Skeletal muscle cell (primary cell): Measurements from ENCODE around the gene EIF6.
"Not testable (repeated sequence)": the region's sequence is repeated elsewhere in the genome, so short reads cannot be mapped to it uniquely, and the experiment has no call there.

ENCODE experiments used
- DNase-seq: peaks from one replicate; pipeline ENCODE4 v3.0.0-alpha.2; 2010; ENCODE audit warnings: low read depth
- H3K4me3 ChIP-seq: 2 replicates; pipeline ENCODE4 v1.5.1; 2011; ENCODE audit warnings: low read depth, mild to moderate bottlenecking, control low read depth, low read length, moderate library complexity

Gene EIF6

DNA sequence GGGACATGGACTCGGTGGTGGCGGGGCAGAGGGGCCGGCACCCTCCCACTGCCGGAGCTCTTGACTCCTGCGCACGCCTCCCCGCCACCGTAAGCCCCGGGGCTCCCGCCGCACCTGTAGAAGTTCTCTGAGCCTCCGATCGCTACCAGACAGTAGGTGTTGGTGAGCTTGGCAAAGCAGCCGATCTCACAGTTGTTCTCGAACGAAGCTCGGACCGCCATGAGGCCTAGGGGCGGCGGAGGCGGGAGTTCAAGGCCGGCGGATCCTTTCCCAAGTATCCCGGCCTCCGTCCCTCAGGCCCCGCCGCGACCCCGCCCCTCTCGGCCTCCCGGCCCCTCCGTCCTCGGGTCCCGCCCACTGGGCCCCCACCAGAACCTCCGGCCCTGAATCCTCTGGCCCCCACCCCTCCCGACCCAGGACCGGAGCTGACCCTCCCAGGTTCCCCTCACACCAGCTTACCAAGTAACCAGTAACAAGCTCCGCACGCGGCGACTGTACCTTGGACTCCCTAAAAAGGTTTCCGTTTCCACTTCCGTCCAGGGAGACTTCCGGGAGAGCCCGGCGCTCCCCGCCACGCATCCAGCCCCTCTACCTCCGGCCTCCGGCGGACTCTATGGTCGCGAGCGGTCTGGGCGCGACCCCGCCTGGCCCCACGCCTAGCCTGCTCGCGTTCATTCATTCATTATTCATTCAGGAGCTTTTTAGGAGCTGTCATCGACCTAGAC lies at the start of gene EIF6:
TSS of gene EIF6 (minus strand) at position 506 of the 725 bp plus-strand sequence. CDS start at position 221, 285 bp downstream.
- peak; percentile 48 for DNase-seq
- peak within 1 kb of the TSS; percentile 84 for H3K4me3 ChIP-seq

DNA sequence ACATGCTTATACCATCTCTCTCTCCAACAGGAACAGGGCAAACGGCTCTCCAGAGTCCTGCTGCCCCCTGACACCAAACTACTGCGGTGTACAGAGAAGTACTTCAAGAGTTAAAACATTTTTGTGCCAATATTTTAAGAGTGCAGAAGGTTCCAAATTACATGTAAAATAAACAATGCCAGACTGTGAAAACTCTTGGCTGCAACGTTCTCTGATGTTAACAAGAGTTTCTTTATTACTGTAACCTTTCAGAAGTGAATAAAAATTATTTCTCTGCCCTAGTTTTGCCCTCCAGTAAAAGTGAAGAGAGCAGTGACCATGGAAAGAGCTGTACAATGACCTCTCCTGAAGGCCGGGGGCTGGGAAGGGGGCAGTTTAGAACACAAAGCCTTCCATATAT lies 49.0 kb upstream of the EIF6 start:
- no peak overlapping the region for H3K4me3 ChIP-seq

DNA sequence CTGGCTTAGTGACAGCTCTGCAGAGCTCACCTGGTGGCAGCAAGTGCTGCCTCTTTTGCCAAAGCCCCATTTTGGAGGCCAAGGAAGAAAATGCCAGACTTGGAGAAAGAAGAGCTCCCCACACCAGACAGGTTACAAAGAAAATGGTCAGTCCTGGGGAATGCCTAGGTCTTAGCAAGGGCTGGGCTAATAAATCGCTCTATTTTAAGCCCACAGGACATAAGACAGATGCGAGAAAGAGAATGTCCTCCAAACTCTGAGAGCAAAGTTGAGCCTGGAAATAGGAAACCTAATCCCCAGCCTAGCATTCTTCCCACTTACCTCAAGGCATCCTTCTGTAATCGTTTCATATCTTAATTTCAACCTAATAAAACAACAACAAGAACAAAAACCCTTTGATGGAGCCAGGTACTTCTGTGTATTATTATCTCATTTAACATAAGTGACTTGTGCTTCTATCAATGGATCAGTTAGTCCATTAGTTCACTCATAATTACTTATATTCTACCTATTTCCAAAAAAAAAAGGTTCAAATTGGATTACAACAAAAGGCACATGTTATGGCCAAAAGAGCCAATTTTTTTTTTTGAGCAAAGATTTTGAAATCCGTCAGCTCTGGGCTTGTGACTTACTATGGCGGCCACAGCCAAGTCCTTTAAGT lies 48.1 kb upstream of the EIF6 start:
- no peak overlapping the region for H3K4me3 ChIP-seq
- DNase-seq = no peak

More for the DNA sequence above, 49.0 kb upstream of the EIF6 start:
- DNase-seq = no peak

DNA sequence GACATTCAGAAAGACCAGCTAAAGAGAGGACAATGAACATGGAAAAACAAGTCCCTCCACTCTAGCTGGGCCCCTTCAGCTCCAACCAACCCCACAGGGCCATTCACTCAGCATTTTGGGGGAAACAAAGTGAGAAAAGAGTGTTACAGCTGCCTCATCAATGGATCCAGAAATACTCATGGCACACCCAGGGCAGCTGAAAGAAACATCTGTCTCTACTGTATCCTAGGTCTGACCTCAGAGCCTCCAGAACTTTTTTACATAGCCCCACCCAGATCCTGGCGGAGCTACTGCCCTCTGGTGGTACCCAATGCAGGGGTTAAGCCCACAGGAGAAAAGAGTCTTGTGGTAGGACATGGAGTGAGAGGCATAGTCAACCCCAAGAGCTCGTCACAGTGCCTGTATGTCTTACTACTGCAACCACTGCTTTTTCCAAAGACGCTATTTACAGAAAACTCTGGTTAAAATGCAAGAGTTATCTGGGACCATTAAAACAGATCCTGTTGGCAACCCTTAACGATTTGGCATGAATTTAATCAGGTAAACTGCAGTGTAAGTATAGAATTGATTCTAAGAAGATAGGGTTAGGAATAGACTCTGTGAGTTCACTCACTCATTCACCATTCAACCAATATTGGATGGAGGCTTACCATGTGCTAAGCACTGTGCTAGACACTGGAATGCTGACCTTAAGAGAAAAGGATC lies 45.0 kb upstream of the EIF6 start:
- DNase-seq = no peak
- no peak overlapping the region for H3K4me3 ChIP-seq

DNA sequence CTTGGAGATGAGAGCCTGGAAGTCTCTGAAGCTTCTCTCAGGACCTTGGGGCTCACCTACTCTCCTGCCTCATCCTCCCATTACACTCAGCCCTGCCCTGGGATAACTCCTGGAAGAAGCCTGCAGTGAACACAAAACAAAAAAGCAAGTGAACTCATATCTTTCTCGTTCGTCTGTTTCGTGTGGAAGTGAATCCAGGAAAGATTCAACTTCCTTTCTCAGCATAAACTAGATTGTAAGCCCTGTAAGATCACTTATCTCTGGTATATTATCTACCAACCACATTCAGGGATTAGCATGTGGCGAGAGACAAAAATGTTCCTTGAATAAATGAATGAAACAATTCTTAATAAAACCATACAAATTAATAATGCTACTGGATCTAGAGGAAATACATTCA lies 44.1 kb upstream of the EIF6 start:
- DNase-seq = no peak
- no peak overlapping the region for H3K4me3 ChIP-seq

DNA sequence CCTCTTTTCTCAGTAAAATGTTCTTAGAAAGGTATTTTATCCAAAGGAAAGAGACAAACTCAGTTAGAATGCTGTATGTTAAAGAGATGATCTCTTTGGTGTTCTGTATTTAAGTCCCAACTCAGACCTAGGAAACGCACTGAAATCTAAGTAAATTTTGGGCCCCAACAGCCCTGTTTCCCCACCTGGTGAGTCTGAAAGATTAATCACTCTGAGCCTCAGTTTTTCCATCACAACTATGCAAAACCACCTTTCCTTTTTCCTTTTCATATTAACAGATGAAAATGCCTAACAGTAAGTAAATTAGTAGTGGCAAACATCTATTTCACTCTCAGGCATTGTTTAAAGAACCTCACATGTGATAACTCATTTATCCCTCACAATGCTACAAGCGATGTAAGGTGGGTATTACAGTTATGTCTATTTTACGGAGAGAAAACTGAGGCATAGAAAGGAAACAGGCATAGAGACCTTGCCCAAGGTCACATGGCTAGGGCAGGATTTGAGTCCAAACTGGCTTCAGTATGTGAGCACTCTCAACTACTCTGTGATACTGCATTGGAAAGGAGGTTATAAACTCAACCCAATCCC lies 43.6 kb upstream of the EIF6 start:
- no peak overlapping the region for H3K4me3 ChIP-seq
- no peak for DNase-seq

DNA sequence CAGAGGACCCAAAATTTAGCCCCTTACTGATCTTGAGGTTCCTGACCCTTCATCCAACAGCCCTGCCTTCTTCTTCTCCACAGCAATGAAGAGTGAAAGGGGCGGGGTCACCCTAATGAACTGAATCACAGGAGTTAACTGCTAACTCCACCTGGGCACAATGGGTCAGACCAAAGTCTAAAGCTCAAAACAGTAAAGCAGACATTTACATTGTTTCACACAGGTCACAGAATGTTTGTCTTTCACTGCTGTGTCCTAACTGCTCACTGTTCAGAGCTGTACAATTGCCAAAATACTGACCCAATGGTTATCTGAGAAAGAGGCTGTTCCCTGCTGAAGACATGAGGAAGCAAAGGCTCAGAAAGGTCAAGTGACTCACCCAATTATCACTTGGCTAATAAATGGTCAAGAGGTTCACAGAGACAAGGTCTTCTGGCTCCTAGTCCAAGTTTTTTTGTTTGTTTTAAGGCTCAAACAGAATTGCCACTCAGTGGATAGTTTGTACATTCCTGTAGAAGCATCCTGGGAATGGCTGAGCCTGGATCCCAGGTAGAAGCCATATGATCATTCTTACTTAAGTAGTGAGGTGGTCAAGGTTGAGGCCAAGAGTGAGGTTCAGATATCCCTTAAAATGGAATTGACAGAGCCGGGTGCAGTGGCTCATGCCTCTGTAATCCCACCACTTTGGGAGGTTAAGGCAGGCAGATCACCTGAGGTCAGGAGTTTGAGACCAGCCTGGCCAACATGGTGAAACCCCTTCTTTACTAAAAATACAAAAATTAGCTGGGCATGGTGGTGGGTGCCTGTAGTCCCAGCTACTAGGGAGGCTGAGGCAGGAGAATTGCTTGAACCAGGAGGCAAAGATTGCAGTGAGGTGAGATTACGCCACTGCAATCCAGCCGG lies 42.8 kb upstream of the EIF6 start:
- DNase-seq = no peak
- no peak overlapping the region for H3K4me3 ChIP-seq

DNA sequence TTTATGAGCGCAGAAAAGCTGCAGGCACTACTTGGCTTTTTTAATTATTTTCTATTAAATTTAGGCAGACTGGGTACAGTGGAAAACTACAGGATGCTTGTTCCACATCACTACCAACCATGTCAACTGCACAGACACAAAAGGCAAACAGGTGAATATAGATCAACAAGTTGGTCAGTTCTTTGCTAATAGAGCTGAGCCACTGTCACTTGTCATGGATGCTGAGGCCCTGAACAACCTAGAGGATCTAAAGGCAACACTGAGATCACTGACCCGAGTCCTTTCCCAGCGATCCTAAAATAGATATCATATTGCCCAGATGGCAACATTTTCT lies 42.1 kb upstream of the EIF6 start:
- no peak overlapping the region for H3K4me3 ChIP-seq
- DNase-seq = no peak

DNA sequence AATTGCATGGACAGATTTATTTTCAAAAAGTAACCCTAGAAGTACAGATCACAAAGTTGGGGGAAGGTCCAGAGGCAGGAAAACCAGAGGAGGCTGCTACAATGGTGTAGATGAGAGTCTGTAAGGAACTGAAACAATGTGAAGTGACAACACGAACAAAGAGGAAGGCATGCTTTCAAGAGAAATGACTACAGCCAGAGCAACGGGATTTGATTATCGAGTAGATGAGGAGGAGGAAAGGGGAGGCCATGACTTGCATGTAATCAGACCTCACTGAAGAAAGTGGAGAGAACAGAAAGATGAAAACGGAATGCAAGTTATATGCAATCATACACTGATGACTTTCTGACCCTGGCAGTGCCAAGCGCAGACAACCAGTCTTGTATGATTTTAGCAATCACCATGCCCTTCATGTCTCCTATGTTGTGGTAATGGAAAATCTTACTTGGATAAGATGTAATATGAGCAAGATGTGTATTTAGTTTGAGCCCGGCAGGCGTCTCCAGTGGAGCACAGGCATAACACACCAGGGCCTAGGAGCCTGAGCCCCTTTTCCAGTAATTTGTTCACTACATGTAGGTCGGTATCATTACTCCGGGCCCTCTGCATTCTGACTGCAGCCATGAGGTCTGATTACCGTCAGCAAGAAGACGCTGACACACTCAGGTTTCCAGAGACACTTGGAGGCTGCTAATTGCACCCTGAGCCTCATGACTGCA lies 41.6 kb upstream of the EIF6 start:
- H3K4me3 ChIP-seq = no peak overlapping the region
- DNase-seq = no peak

DNA sequence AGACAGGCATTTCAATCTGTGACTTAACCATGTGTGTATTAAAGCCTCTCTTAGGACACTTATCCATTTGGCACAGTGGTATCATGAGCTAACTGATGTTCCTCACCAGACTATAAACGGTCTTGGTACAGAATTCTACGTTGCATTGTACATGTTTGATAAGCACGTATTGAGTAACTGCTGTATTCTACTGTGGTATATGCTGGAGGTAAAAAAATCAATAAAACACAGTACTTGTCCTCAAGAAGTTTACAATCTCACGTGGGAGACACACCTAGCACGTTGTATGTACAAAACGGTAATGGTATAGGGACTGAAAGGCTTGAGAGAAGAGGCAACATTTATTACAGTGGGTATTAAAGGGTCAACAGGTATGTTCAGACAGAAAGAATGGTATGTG lies 40.8 kb upstream of the EIF6 start:
- H3K4me3 ChIP-seq = no peak overlapping the region
- DNase-seq = no peak

DNA sequence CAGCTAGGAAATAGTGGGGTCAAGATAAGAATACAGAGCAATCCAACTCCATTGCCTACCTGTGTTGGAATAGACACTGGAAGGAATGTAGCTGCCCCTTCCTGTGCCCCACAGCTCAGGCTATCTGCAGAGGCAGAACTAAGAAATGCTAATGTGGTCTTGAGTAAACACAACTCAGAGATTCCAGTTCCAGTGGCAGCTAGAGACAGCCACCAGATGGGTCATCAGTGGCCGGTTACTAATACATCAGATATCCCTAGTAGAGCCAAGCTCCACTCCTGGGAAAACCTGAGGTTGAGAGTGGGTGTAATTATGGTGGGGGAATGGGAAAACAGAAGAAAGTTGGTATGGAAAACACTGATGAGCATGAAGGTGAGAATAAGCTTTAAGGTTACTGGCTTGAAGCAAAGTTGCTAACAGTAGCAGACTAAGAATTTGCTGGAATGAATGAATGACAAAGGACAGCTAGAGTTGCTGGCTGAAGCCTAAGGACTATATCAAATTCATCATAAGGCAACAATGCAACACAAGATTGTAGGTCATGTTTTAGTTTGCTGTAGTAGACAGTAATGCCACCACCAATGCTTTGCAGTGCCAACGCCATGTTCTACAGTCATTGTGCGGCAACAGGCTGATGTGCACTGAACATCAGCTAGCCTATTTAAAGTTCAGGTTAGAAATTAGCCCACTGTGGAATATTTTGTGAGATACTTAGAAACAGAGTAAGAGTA lies 36.0 kb upstream of the EIF6 start:
- H3K4me3 ChIP-seq = no peak overlapping the region
- DNase-seq = peak; percentile 49

DNA sequence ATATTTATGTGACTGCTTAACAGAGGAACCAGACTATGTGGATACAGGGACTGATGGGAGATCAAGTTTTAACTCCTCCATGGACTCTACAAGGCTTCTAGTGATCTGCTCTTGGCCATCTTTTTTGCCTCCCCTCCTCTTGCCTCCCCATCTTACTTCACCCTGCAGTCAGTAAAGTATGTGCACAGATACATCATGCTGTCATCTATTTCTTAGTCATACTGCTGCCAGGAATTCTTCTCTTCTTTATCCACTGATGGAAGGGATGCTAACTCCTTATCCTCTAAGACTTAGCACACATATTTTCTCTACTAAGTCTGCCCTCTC lies 35.3 kb upstream of the EIF6 start:
- peak; percentile 48 for DNase-seq
- H3K4me3 ChIP-seq = no peak overlapping the region

DNA sequence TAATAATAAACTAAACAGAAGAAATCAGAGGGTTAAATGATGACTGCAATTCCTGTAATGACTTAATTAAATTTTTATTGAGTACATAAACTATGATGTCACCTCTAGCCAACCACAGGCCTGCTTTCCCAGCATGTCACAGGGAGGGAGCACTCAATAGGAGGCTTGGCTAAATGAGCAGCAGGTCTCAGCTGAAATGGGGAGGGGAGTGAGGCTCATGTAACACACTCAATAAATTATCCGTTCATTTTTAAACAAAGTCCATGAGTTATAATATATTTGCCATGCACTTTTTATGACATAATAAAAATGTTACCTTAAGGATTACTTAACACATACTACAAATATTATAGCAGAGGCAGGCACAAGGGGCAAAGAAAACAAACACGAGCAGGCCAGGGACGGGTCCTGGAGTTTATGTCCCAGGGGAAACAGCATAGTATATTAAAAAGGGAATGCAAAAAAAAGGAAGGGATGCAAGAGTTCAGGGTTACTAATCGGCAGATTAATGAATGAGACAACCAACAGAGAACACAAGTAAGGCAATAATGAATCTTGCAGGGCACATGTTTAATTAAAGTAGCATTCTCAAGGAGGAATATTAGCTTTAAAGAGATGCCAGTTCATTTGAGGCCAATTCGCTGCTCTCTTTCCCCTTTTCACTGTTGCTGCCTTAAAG lies 34.8 kb upstream of the EIF6 start:
- DNase-seq = peak; percentile 45
- H3K4me3 ChIP-seq = no peak overlapping the region

DNA sequence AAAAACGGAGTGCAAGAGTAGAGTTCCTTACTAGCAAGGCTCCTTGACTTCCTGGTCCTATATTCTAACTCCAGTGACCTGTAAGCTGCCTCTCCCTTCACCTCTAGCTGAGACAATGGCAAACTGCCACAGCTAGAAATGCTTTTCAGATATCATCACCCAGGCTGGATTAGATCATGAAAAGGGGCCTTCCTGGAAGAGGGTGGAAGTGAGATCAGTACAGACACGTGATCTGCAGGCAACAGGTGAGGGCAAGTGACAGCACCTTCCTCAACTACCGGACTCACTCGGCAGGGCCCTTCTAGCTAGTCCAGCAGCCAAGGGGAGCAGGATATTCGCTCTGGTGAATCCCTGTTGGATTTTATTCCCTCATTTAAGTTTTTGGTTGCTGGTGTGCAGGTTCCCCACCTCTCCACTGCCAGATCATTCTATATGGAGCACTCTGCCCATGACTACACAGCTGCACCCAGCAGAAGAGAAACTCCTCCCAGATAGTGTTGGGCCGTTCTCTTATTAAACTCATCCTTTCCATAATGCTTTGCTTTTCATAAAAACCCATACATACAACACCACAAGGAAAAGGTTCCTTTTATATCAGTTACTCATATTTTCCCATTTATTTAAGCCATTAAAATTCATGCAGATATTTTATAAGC lies 34.1 kb upstream of the EIF6 start:
- H3K4me3 ChIP-seq = no peak overlapping the region
- DNase-seq = peak; percentile 43

DNA sequence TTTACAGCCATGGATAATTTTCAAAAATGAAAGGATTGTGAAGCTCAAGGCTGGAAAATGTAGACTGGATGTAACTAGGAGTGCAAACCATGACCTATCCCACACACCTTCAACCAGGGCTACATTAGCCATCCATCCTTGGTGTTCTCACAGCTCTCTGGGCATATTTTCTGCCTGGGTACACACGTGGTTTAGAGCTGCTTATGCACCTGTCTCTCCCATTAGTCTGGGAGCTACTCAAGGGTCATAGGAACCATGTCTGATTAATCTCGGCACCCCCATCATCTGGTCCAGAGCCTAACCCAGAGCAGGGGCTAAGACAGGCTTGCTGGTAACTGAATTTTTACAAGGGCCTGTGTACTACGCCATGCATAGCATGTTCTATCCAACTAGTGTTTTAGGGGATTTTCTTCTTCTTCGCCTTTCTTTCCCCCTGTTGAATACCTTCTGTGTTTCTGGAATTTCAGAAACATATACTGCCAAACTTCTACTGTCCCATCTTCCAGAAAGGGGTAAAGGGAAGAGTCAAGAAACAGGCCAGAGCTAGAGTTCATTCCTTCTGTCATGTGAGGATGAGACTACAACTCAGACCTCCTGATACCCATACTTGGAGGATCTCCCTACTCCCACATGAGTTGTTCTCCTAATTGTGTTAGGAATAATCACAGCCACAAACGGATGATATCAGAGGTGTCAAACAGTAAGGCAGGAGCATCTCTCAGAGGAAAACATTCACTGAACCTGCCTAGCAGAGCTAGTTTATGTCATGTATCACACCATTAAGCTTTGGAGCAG lies 33.0 kb upstream of the EIF6 start:
- DNase-seq = no peak
- H3K4me3 ChIP-seq = no peak overlapping the region

DNA sequence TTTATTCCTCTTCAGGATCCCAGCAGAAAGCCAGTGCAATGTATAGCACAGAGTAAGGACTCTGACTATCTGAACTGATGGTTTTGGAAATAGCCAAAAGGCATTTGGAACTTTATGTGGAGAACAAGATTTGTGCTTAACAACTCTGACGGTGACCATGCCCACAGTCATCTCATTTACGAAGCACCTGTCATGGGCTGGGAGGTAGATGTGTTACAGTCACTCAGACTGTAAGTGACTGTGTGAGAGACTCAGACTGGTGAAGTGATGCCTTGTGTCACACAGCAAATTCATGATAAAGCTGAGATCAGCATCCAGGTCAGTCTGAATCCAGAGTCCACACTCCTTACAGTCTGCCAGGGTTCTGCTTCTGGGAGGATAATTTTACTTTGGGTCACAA lies 31.5 kb upstream of the EIF6 start:
- no peak for DNase-seq
- no peak overlapping the region for H3K4me3 ChIP-seq

DNA sequence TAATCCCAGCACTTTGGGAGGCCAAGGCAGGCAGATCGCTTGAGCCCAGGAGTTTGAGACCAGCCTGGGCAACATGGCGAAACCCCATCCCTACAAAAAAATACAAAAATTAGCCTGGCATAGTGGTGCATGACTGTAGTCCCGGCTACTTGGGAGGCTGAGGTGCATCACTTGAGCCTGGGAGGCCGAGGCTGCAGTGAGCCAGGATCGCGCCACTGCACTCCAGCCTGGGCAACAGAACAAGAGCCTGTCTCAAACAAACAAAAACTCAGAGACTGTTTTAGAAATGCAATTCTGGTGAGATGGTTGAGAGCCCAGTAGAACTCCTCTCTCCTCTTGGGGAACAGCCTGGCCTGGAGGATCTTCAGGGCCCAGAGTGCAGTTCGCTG lies 31.1 kb upstream of the EIF6 start:
- not testable (repeated sequence) for H3K4me3 ChIP-seq, DNase-seq
